Ovary (tissue), 9 donors: ENCODE measurements around the gene PTEN. TPM values are rescaled to one million over a fixed set of nuclear protein-coding genes. Genes with fewer than 3 reads are reported as not detected.
"Not testable (repeated sequence)": the region's sequence is repeated elsewhere in the genome, so short reads cannot be mapped to it uniquely, and the experiment has no call there.

Experiments used
- DNase-seq, 5 donors: peaks; one replicate each; pipeline ENCODE4 v3.0.0-alpha.2; 2019 to 2020
- H3K27ac ChIP-seq, 2 donors: fragments of 200-600 bp; one replicate each; pipeline versions ENCODE4 v1.5.1 to v1.8.0; 2019 to 2022
- H3K27me3 ChIP-seq: fragments of 200-600 bp; one replicate; pipeline ENCODE4 v1.8.0; 2022
- H3K36me3 ChIP-seq: fragments of 200-600 bp; sonication (generic); one replicate; pipeline ENCODE4 v1.5.1; 2019
- H3K4me1 ChIP-seq: one replicate; pipeline ENCODE4 v1.8.1; 2013; ENCODE audit warnings: mild to moderate bottlenecking, moderate library complexity; ENCODE audit not compliant: insufficient read depth
- H3K4me3 ChIP-seq: fragments of 200-600 bp; sonication (generic); one replicate; pipeline ENCODE4 v1.5.1; 2017
- H3K9me3 ChIP-seq, 2 donors: fragments of 200-600 bp in 1 of 2; sonication (generic) in 1 of 2; one replicate each; pipeline versions ENCODE4 v1.5.1 to v1.8.1; 2013 to 2019; ENCODE audit warnings: mild to moderate bottlenecking in 1 of 2, moderate library complexity in 1 of 2
- EP300 ChIP-seq: sonication (generic); formaldehyde crosslinking; IDR thresholded peaks from one replicate; pipeline ENCODE4 v1.6.1; 2017; ENCODE audit warnings: antibody characterized with exemption
- POLR2A ChIP-seq: fragments of 450-650 bp; IDR thresholded peaks from one replicate; pipeline ENCODE4 v1.6.1; 2017; ENCODE audit warnings: antibody characterized with exemption, mild to moderate bottlenecking, moderate library complexity
- WGBS, 3 donors: extraction: QIAGEN DNeasy Blood & Tissue Kit in 1 of 3; methylation state at CpG; one replicate each; pipeline versions ENCODE4 v1.1.5 to v1.1.7; 2013 to 2017; 5-methylcytosine and 5-hydroxymethylcytosine counted together
- intact Hi-C, 4 donors: fragments of 100-400 bp; cut with DNase I; formaldehyde crosslinking; loops; one replicate each; pipeline versions ENCODE4 v1.11.0 to v1.15.1; 2022 to 2023
- polyA plus RNA-seq, 2 donors: library from polyadenylated mRNA; stranded (reverse); fragments of 200-250 nt in 1 of 2; fragments of 350-450 nt in 1 of 2; fragmentation: Illumina TruSeq in 1 of 2; extraction: RNeasy Lipid Tissue Mini Kit (QIAGEN cat#74804) in 1 of 2; gene quantifications; one replicate each; pipeline ENCODE4 v1.2.3, GENCODE V29; 2013 to 2014
- total RNA-seq, 7 donors: library from RNA; depleted of rRNA in 2 of 7; stranded (reverse); fragments of >200 nt in 2 of 7; fragmentation: NEBNext Ultra II Directional in 3 of 7; extraction: Animal tissue kit (Norgen Biotek cat#: 25700) in 3 of 7; gene quantifications; one replicate each; pipeline versions ENCODE4 v1.1.0 to v1.2.4, GENCODE V29; 2016 to 2023
- TF ChIP-seq, protein P1 (sequence below), 3 donors: fragments of 450-650 bp in 2 of 3; fragments of 200-600 bp in 1 of 3; IDR thresholded peaks; one replicate each; pipeline versions ENCODE4 v1.5.1 to v1.8.0; 2016 to 2022; ENCODE audit warnings: antibody characterized with exemption in 3 of 3, mild to moderate bottlenecking in 1 of 3
- donor health status: DM: no; HTN: no; CAD: no; lungs with moderate emphysema.
- donor health status: DM: no; HTN: no; CAD: no.
- donor health status: Bipolar disorder and iron deficiency.
- donor health status: DM: yes; HTN: yes; CAD: no.
- donor health status: DM: no; HTN: no; CAD: no.
- donor health status: DM: yes; HTN: yes; CAD: no.

The PTEN gene
- total and polyA plus RNA-seq, 9 donors: 23.7 to 182 (median 84.7) TPM

- Histone ChIP-seq H3K27me3 (no peaks in the 10 kb centered on the region), H3K36me3 (no peaks in the 10 kb centered on the region), H3K27ac (no peak overlapping the region), H3K9me3 (no peaks in the 10 kb centered on the region), H3K4me1 (peaks cover 2% of the 10 kb centered on the region), H3K4me3 (no peak overlapping the region)
- intact Hi-C loops: no loop called here
- no peak for DNase-seq
- TF ChIP-seq, protein P1, sequence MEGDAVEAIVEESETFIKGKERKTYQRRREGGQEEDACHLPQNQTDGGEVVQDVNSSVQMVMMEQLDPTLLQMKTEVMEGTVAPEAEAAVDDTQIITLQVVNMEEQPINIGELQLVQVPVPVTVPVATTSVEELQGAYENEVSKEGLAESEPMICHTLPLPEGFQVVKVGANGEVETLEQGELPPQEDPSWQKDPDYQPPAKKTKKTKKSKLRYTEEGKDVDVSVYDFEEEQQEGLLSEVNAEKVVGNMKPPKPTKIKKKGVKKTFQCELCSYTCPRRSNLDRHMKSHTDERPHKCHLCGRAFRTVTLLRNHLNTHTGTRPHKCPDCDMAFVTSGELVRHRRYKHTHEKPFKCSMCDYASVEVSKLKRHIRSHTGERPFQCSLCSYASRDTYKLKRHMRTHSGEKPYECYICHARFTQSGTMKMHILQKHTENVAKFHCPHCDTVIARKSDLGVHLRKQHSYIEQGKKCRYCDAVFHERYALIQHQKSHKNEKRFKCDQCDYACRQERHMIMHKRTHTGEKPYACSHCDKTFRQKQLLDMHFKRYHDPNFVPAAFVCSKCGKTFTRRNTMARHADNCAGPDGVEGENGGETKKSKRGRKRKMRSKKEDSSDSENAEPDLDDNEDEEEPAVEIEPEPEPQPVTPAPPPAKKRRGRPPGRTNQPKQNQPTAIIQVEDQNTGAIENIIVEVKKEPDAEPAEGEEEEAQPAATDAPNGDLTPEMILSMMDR (IDR thresholded peaks at IDR 0.05): no peak
- TF ChIP-seq POLR2A: no peak
- no peak for TF ChIP-seq EP300
Measured at GRCh38 chr10:87880336-87880735, 16.9 kb downstream of the PTEN start.

DNA sequence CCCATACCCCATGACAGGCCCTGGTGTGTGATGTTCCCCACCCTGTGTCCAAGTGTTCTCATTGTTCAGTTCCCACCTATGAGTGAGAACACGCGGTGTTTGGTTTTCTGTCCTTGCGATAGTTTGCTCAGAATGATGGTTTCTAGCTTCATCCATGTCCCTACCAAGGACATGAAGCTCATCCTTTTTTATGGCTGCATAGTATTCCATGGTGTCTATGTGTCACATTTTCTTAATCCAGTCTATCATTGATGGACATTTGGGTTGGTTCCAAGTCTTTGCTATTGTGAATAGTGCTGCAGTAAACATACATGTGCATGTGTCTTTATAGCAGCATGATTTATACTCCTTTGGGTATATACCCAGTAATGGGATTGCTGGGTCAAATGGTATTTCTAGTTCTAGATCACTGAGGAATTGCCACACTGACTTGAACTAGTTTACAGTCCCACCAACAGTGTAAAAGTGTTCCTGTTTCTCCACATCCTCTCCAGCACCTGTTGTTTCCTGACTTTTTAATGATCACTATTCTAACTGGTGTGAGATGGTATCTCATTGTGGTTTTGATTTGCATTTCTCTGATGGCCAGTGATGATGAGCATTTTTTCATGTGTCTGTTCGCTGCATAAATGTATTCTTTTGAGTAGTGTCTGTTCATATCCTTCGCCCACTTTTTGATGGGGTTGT is 18.1 kb downstream of the PTEN start:
- H3K9me3 ChIP-seq, H3K4me3 ChIP-seq, intact Hi-C loops, H3K27ac ChIP-seq, DNase-seq, H3K27me3 ChIP-seq, H3K36me3 ChIP-seq, H3K4me1 ChIP-seq: not testable (repeated sequence)
- 89 to 99% (median 98%) methylated on average over 5 of the region's 5 CpGs for WGBS, 3 donors

DNA sequence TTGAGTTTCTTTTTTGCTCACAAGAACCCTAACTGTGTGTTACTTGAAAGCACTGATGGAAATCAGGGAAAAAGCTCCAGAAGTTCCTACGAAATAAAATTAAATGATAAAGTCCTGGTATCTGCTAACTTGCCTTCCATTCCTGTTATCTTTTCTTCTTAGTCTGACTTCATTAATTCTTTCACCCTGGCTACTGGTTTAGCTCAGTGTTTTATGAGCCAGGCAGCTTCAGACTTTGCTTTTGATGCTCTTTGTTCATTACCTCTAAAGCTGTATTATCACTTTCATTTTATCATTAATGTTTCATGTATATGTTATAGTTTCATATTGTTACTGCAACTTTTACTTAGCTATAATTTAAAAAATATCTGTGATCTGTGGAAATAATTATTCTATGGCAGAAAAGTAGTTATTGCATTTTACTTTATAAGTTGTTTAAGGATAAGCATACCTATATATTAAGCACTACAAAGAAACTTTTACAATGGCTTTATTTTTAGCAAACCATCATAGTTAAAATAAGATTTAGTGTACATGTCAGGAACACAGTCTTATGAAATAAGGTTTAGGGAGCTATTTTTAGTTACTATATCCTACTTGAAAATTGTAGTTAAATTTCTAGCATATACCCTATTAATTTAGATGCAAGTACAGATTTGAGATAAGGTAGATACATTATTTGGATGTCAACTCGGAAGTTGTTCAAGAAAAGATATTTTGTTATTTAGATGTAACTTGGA is 19.3 kb downstream of the PTEN start:
- intact Hi-C loops: no loop called here
- H3K36me3 ChIP-seq: no peaks in the 10 kb centered on the region
- H3K27me3 ChIP-seq: no peaks in the 10 kb centered on the region
- H3K4me1 ChIP-seq: peaks cover 2% of the 10 kb centered on the region
- no peak overlapping the region for H3K27ac ChIP-seq
- H3K4me3 ChIP-seq: no peak overlapping the region
- WGBS, 3 donors: 75 to 82% (median 76%) methylated on average over 2 of the region's 2 CpGs
- no peaks in the 10 kb centered on the region for H3K9me3 ChIP-seq
- DNase-seq: no peak
- TF ChIP-seq, protein P1 (IDR thresholded peaks at IDR 0.05): no peak
- TF ChIP-seq EP300 (no peak), POLR2A (no peak)

GRCh38 chr10:87886635-87887034 is 23.2 kb downstream of the PTEN start:
- WGBS, 3 donors: 94 to 98% (median 97%) methylated on average over 2 of the region's 2 CpGs

More at GRCh38 chr10:87886635-87887034, 23.2 kb downstream of the PTEN start:
- Histone ChIP-seq H3K27me3 (no peaks in the 10 kb centered on the region), H3K36me3 (no peaks in the 10 kb centered on the region), H3K27ac (no peak overlapping the region), H3K4me3 (no peak overlapping the region), H3K4me1 (peaks cover 2% of the 10 kb centered on the region), H3K9me3 (no peaks in the 10 kb centered on the region)
- TF ChIP-seq EP300: no peak
- TF ChIP-seq, protein P1 (IDR thresholded peaks at IDR 0.05): no peak
- TF ChIP-seq POLR2A: no peak
- intact Hi-C loops: no loop called here
- DNase-seq: no peak
